ENCODE measurements around the gene ADAMTS3.

DNA sequence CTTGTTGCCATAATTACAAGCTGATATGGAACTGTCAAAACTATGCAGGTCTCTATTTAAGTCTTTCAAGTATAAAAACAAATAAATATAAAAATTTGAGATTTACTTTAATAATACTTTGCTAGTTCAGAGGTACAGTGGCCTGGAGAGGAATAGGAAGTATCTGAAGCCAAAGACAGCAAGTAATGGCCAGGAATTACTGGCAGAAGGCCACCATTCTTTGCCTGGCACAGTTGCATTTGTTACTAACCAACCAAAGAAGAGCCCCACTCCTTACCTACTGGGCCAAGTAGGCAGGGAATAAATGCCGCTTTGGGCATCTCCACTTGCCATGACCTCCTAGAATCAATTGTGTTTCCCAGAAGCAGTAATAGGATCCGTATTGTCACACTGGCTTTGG is 13.8 kb upstream of the ADAMTS3 start:
- TF ChIP-seq, protein P1, sequence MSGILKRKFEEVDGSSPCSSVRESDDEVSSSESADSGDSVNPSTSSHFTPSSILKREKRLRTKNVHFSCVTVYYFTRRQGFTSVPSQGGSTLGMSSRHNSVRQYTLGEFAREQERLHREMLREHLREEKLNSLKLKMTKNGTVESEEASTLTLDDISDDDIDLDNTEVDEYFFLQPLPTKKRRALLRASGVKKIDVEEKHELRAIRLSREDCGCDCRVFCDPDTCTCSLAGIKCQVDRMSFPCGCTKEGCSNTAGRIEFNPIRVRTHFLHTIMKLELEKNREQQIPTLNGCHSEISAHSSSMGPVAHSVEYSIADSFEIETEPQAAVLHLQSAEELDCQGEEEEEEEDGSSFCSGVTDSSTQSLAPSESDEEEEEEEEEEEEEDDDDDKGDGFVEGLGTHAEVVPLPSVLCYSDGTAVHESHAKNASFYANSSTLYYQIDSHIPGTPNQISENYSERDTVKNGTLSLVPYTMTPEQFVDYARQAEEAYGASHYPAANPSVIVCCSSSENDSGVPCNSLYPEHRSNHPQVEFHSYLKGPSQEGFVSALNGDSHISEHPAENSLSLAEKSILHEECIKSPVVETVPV (CRISPR knock-in tag; IDR thresholded peaks at IDR 0.05): no peak
- TF ChIP-seq SNAI2 (CRISPR knock-in tag; IDR thresholded peaks at IDR 0.05) (no peak), ZFP30 (CRISPR knock-in tag; IDR thresholded peaks at IDR 0.05) (no peak), ARNTL (CRISPR knock-in tag; IDR thresholded peaks at IDR 0.05; ENCODE audit: borderline replicate concordance, low read depth) (no peak), CREB5 (CRISPR knock-in tag; IDR thresholded peaks at IDR 0.05; ENCODE audit: low read depth) (no peak), ISL1 (CRISPR knock-in tag; IDR thresholded peaks at IDR 0.05) (no peak), PATZ1 (CRISPR knock-in tag; IDR thresholded peaks at IDR 0.05; ENCODE audit: borderline replicate concordance) (no peak), PPARA (CRISPR knock-in tag; IDR thresholded peaks at IDR 0.05; ENCODE audit: borderline replicate concordance) (no peak), TSHZ2 (CRISPR knock-in tag; IDR thresholded peaks at IDR 0.05) (no peak), ZC3H10 (CRISPR knock-in tag; IDR thresholded peaks at IDR 0.05) (no peak), ZFP3 (CRISPR knock-in tag; IDR thresholded peaks at IDR 0.05) (no peak), CSDC2 (CRISPR knock-in tag; IDR thresholded peaks at IDR 0.05) (no peak), ZNF8 (CRISPR knock-in tag; IDR thresholded peaks at IDR 0.05) (no peak)

Measured in SK-N-SH treated with all-trans-retinoic acid at 6 μM for 48 hours (cell line).